ENCODE results near the gene ID3. TPM values are rescaled to one million over a fixed set of nuclear protein-coding genes. Genes with fewer than 3 reads are reported as not detected.
A peak's percentile ranks its signal among the peaks of the same experiment; 100 is the strongest.

The ID3 gene
- polyA plus RNA-seq, 3 donors: 1.1 to 31.1 (median 2.5) TPM

- Histone ChIP-seq H3K4me3 (replicated peaks in 1 of 3; ENCODE audit: low read depth in 2 of 3, low read length in 3 of 3) (peak overlapping the region in 1 of 3 experiments; percentile 53), H3K27me3 (ENCODE audit: control insufficient read depth in 2 of 2, insufficient read depth in 2 of 2, low read length in 2 of 2) (no peaks in the 10 kb centered on the region), H3K36me3 (replicated peaks in 1 of 2; ENCODE audit: control insufficient read depth in 1 of 2, insufficient read depth in 2 of 2, low read length in 2 of 2) (peaks cover 11 to 23% of the 10 kb centered on the region in 2 donors), H3K27ac (ENCODE audit: low read depth in 1 of 2, low read length in 2 of 2) (peak overlapping the region; percentile 74 to 99), H4K20me1 (ENCODE audit: insufficient read depth, low read length) (no peaks in the 10 kb centered on the region), H3K9me3 (replicated peaks in 1 of 2; ENCODE audit: control insufficient read depth in 1 of 2, insufficient read depth in 1 of 2, low read length in 2 of 2) (no peaks in the 10 kb centered on the region), H3K4me2 (replicated peaks; ENCODE audit: extremely low read depth, low read length, poor library complexity, severe bottlenecking) (peak overlapping the region; percentile 63), H3K4me1 (ENCODE audit: control insufficient read depth in 1 of 2, insufficient read depth in 2 of 2, low read length in 2 of 2) (peaks cover 83 to 84% of the 10 kb centered on the region in 2 donors), H2AFZ (ENCODE audit: insufficient read depth, low read depth, low read length, poor library complexity, severe bottlenecking) (peak overlapping the region; percentile 65), H3K79me2 (ENCODE audit: insufficient read depth, low read length) (peaks cover 87% of the 10 kb centered on the region), H3K9ac (ENCODE audit: insufficient read depth, low read length, poor library complexity, severe bottlenecking) (peak overlapping the region; percentile 18)
- Mint-ChIP-seq H3K27me3 (ENCODE audit: low read depth in 3 of 3) (no peaks in the 10 kb centered on the region), H3K9me3 (peaks cover 0 to 2% (median 0%) of the 10 kb centered on the region in 7 donors), H3K27ac (peak overlapping the region; percentile 85 to 99 (median 94)), H3K36me3 (peaks cover 7 to 31% of the 10 kb centered on the region in 2 donors), H3K4me3 (peak overlapping the region in 1 of 2 donors; percentile 26), H3K4me1 (peaks cover 85% of the 10 kb centered on the region)
- intact Hi-C loops (cut with micrococcal nuclease): loop anchor here in 1 of 2 donors (5.0 kb wide), 1 partner anchor 183 kb away; the partner anchor contains the start of gene HNRNPR
- TF ChIP-seq CTCF (IDR thresholded peaks at IDR 0.05): no peak
- WGBS (ENCODE audit: insufficient coverage): 0% methylated on average over 4 of the region's 9 CpGs
- peak in 1 of 3 donors; percentile 18 for DNase-seq
Measured at GRCh38 chr1:23524716-23525401, 34.4 kb downstream of the ID3 start.

GRCh38 chr1:23524163-23524562 lies 35.1 kb downstream of the ID3 start:
- Histone ChIP-seq H3K36me3 (replicated peaks in 1 of 2; ENCODE audit: control insufficient read depth in 1 of 2, insufficient read depth in 2 of 2, low read length in 2 of 2) (peaks cover 13 to 30% of the 10 kb centered on the region in 2 donors), H3K79me2 (ENCODE audit: insufficient read depth, low read length) (peaks cover 80% of the 10 kb centered on the region), H4K20me1 (ENCODE audit: insufficient read depth, low read length) (no peaks in the 10 kb centered on the region), H3K4me2 (replicated peaks; ENCODE audit: extremely low read depth, low read length, poor library complexity, severe bottlenecking) (peak overlapping the region; percentile 63), H3K27me3 (ENCODE audit: control insufficient read depth in 2 of 2, insufficient read depth in 2 of 2, low read length in 2 of 2) (no peaks in the 10 kb centered on the region), H3K27ac (ENCODE audit: low read depth in 1 of 2, low read length in 2 of 2) (peak overlapping the region; percentile 74 to 99), H3K4me1 (ENCODE audit: control insufficient read depth in 1 of 2, insufficient read depth in 2 of 2, low read length in 2 of 2) (peaks cover 76 to 77% of the 10 kb centered on the region in 2 donors), H3K9me3 (replicated peaks in 1 of 2; ENCODE audit: control insufficient read depth in 1 of 2, insufficient read depth in 1 of 2, low read length in 2 of 2) (no peaks in the 10 kb centered on the region), H2AFZ (ENCODE audit: insufficient read depth, low read depth, low read length, poor library complexity, severe bottlenecking) (peak overlapping the region; percentile 50), H3K4me3 (replicated peaks in 1 of 3; ENCODE audit: low read depth in 2 of 3, low read length in 3 of 3) (peak overlapping the region in 1 of 3 experiments; percentile 53), H3K9ac (ENCODE audit: insufficient read depth, low read length, poor library complexity, severe bottlenecking) (peak overlapping the region; percentile 18)
- H3K27ac Mint-ChIP-seq: peak overlapping the region; percentile 85 to 99 (median 94)
- no peak for TF ChIP-seq CTCF (IDR thresholded peaks at IDR 0.05)
- intact Hi-C loops (cut with micrococcal nuclease): no loop called here
- peak overlapping the region in 1 of 2 donors; percentile 48 for H3K4me3 Mint-ChIP-seq
- WGBS (ENCODE audit: insufficient coverage): no CpG with 5 or more reads among the region's 3 CpGs
- H3K27me3 Mint-ChIP-seq (ENCODE audit: low read depth in 3 of 3): no peaks in the 10 kb centered on the region
- peaks cover 0 to 2% (median 0%) of the 10 kb centered on the region in 7 donors for H3K9me3 Mint-ChIP-seq
- peaks cover 10 to 38% of the 10 kb centered on the region in 2 donors for H3K36me3 Mint-ChIP-seq
- peaks cover 78% of the 10 kb centered on the region for H3K4me1 Mint-ChIP-seq
- no peak for DNase-seq

Measured in CD14-positive monocyte (primary cell).